Upper lobe of right lung (tissue), 1 donor: ENCODE results near the gene ETV3L. TPM values are rescaled to one million over a fixed set of nuclear protein-coding genes. Genes with fewer than 3 reads are reported as not detected.

Source experiments
- ATAC-seq: fragments of 200-7000 bp; cut with Tn5 transposase; one replicate; pipeline ENCODE4 v1.9.1; 2020; ENCODE audit warnings: mild to moderate bottlenecking, moderate library complexity
- DNase-seq: peaks from one replicate; pipeline ENCODE4 v3.0.0-alpha.2; 2020
- H3K27ac ChIP-seq: fragments of 200-600 bp; one replicate; pipeline ENCODE4 v1.8.0; 2022
- H3K27me3 ChIP-seq: fragments of 200-600 bp; one replicate; pipeline ENCODE4 v1.8.0; 2022; ENCODE audit warnings: mild to moderate bottlenecking
- H3K36me3 ChIP-seq: fragments of 200-600 bp; one replicate; pipeline ENCODE4 v1.8.0; 2022
- H3K4me1 ChIP-seq: fragments of 200-600 bp; one replicate; pipeline ENCODE4 v1.8.0; 2022
- H3K4me3 ChIP-seq: fragments of 200-600 bp; one replicate; pipeline ENCODE4 v1.8.0; 2022; ENCODE audit warnings: mild to moderate bottlenecking
- H3K9me3 ChIP-seq: fragments of 200-600 bp; one replicate; pipeline ENCODE4 v1.8.0; 2022
- CTCF ChIP-seq: fragments of 200-600 bp; IDR thresholded peaks from one replicate; pipeline ENCODE4 v1.8.0; 2022; ENCODE audit warnings: antibody characterized with exemption
- intact Hi-C: fragments of 100-400 bp; cut with DNase I; formaldehyde crosslinking; loops from one replicate; pipeline ENCODE4 v1.11.0; 2022
- total RNA-seq: library from RNA; stranded (reverse); fragmentation: NEBNext Ultra II Directional; extraction: Animal tissue kit (Norgen Biotek cat#: 25700); gene quantifications from one replicate; pipeline ENCODE4 v1.2.1, GENCODE V29; 2021
- donor health status: DM: no; HTN: yes; CAD: no; lungs with severe emphysema.

Gene ETV3L
- total RNA-seq, 1 donor from 2014 or later, result not detected

GRCh38 chr1:157115851-157116736 is 16.5 kb upstream of the ETV3L start:
- Histone ChIP-seq H3K27ac (no peak overlapping the region), H3K27me3 (no peaks in the 10 kb centered on the region), H3K36me3 (no peaks in the 10 kb centered on the region), H3K4me3 (no peak overlapping the region), H3K4me1 (no peaks in the 10 kb centered on the region), H3K9me3 (no peaks in the 10 kb centered on the region)
- no peak for ATAC-seq
- peak; percentile 48 for DNase-seq
- no peak for TF ChIP-seq CTCF
- intact Hi-C loops, result no loop called here

GRCh38 chr1:157115429-157115838 is 15.8 kb upstream of the ETV3L start:
- Histone ChIP-seq H3K36me3 (no peaks in the 10 kb centered on the region), H3K27ac (no peak overlapping the region), H3K4me1 (no peaks in the 10 kb centered on the region), H3K4me3 (no peak overlapping the region), H3K27me3 (no peaks in the 10 kb centered on the region), H3K9me3 (no peaks in the 10 kb centered on the region)
- intact Hi-C loops, result no loop called here
- ATAC-seq, result no peak
- DNase-seq, result peak; percentile 31
- no peak for TF ChIP-seq CTCF

GRCh38 chr1:157114183-157115121 is 14.8 kb upstream of the ETV3L start:
- no peaks in the 10 kb centered on the region for H3K36me3 ChIP-seq
- ATAC-seq (no peak), DNase-seq (peak; percentile 40)
- TF ChIP-seq CTCF, result no peak
- no peak overlapping the region for H3K27ac ChIP-seq
- no peaks in the 10 kb centered on the region for H3K4me1 ChIP-seq
- no peak overlapping the region for H3K4me3 ChIP-seq
- H3K9me3 ChIP-seq, result no peaks in the 10 kb centered on the region
- H3K27me3 ChIP-seq, result peaks cover under 1% of the 10 kb centered on the region
- intact Hi-C loops, result no loop called here

- Histone ChIP-seq H3K27ac (no peak overlapping the region), H3K9me3 (no peaks in the 10 kb centered on the region), H3K4me1 (no peaks in the 10 kb centered on the region), H3K4me3 (no peak overlapping the region), H3K27me3 (peaks cover 8% of the 10 kb centered on the region), H3K36me3 (no peaks in the 10 kb centered on the region)
- DNase-seq (peak; percentile 29), ATAC-seq (no peak)
- no peak for TF ChIP-seq CTCF
- intact Hi-C loops, result no loop called here
Observed at GRCh38 chr1:157113631-157114030, 14.0 kb upstream of the ETV3L start.

- DNase-seq, result peak; percentile 54
- peaks cover 13% of the 10 kb centered on the region for H3K27me3 ChIP-seq
- no peaks in the 10 kb centered on the region for H3K9me3 ChIP-seq
- TF ChIP-seq CTCF, result no peak
- intact Hi-C loops, result no loop called here
- peak; percentile 40 for ATAC-seq
- H3K4me3 ChIP-seq, result no peak overlapping the region
- H3K4me1 ChIP-seq, result no peaks in the 10 kb centered on the region
- H3K27ac ChIP-seq, result no peak overlapping the region
- no peaks in the 10 kb centered on the region for H3K36me3 ChIP-seq
Observed at GRCh38 chr1:157113106-157113505, 13.5 kb upstream of the ETV3L start.
